Neutrophil (primary cell): ENCODE results near the gene SLK.

Experiments
- H3K27ac ChIP-seq: fragments of 200-600 bp; sonication (generic); 2 replicates; pipeline ENCODE4 v1.5.1; 2016; ENCODE audit warnings: mild to moderate bottlenecking, moderate library complexity
- H3K27me3 ChIP-seq: fragments of 200-600 bp; sonication (generic); 2 replicates; pipeline ENCODE4 v1.6.0; 2016; ENCODE audit warnings: mild to moderate bottlenecking
- H3K36me3 ChIP-seq: fragments of 200-600 bp; sonication (generic); 2 replicates; pipeline ENCODE4 v1.5.1; 2017
- H3K4me1 ChIP-seq, 2 experiments: fragments of 200-600 bp in 1 of 2; sonication (generic) in 1 of 2; 1 replicate in 1 of 2; 2 replicates in 1 of 2; pipeline versions ENCODE4 v1.5.1 to v1.6.1; 2013 to 2016; ENCODE audit warnings: low read depth in 1 of 2, low read length in 1 of 2, mild to moderate bottlenecking in 1 of 2, moderate library complexity in 1 of 2; ENCODE audit not compliant: control insufficient read depth in 1 of 2, insufficient read depth in 1 of 2
- H3K4me3 ChIP-seq, 2 experiments: fragments of 200-600 bp in 1 of 2; sonication (generic) in 1 of 2; 1 replicate in 1 of 2; 2 replicates in 1 of 2; pipeline ENCODE4 v1.5.1; 2013 to 2016; ENCODE audit warnings: low read depth in 1 of 2, low read length in 1 of 2, mild to moderate bottlenecking in 1 of 2, moderate library complexity in 1 of 2
- H3K9me3 ChIP-seq: fragments of 200-600 bp; sonication (generic); 2 replicates; pipeline ENCODE4 v1.5.1; 2016
- TF ChIP-seq, protein P1 (sequence below): fragments of 200-600 bp; sonication (generic); IDR thresholded peaks from 2 replicates; pipeline ENCODE4 v1.5.1; 2016; ENCODE audit warnings: antibody characterized with exemption

Gene SLK

DNA sequence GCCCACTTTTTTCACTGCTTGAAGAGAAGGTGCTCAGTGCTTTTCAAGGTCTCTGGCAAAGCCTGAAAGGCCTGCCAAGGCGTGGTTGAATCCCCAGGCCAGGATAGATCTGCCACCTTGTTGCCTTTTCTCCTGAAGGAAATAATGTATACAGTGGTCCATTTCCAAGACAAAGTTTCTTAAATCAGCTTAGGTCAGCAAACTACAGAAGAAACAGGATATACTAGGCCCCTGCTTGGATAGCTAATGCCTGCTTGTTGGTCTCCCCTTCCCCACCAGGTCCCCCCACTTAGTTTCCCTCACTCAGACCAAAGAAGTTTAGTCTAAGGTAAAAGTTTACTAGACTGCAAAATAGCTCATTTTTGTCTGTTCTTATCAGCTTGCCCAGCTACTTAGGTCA, 98.8 kb downstream of the SLK start:
- Histone ChIP-seq H3K4me3 (no peak overlapping the region), H3K27me3 (no peaks in the 10 kb centered on the region), H3K4me1 (no peaks in the 10 kb centered on the region), H3K9me3 (no peaks in the 10 kb centered on the region), H3K27ac (no peak overlapping the region), H3K36me3 (no peaks in the 10 kb centered on the region)
- TF ChIP-seq, protein P1, sequence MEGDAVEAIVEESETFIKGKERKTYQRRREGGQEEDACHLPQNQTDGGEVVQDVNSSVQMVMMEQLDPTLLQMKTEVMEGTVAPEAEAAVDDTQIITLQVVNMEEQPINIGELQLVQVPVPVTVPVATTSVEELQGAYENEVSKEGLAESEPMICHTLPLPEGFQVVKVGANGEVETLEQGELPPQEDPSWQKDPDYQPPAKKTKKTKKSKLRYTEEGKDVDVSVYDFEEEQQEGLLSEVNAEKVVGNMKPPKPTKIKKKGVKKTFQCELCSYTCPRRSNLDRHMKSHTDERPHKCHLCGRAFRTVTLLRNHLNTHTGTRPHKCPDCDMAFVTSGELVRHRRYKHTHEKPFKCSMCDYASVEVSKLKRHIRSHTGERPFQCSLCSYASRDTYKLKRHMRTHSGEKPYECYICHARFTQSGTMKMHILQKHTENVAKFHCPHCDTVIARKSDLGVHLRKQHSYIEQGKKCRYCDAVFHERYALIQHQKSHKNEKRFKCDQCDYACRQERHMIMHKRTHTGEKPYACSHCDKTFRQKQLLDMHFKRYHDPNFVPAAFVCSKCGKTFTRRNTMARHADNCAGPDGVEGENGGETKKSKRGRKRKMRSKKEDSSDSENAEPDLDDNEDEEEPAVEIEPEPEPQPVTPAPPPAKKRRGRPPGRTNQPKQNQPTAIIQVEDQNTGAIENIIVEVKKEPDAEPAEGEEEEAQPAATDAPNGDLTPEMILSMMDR: no peak

DNA sequence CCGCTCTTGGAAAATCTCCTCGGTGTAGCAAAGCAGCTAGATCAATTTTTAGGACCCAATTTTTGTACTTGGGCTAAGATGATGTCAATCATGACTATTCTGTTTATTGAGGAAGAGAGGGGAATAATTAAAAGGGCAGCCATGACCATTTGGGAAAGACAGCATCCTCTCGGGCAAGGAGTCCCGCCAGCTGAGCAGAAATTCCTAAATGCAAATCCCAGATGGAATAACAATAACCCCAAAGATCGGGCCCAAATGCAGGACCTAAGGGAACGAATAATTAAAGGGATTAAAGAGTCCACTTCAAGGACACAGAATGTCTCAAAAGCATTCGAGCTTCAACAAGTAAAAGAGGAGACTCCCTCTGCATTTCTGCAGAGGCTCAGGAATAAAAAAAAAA, 100.0 kb downstream of the SLK start:
- Histone ChIP-seq H3K36me3 (no peaks in the 10 kb centered on the region), H3K27me3 (no peaks in the 10 kb centered on the region), H3K27ac (no peak overlapping the region), H3K9me3 (no peaks in the 10 kb centered on the region), H3K4me1 (no peaks in the 10 kb centered on the region), H3K4me3 (no peak overlapping the region)
- TF ChIP-seq, protein P1: no peak

DNA sequence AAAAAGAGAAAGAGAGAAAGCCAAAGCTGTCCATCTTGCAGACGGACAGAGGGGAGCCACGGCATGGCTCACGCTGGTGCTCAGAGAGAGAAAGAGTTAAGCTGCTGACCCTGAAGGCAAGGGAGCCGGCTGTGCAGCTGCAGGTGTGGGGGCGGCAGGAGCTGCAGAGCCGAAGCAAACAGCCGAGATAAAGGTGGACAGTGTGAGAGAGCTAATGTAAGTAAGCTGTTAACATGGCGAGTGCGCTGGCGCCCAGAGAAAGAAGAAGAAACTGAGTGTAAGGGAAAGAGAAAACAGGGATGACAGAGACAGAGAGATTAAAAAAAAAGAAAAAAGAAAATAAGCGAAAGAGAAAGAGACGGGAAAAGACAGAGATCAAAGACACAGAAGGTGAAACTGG, 100.6 kb downstream of the SLK start:
- no peaks in the 10 kb centered on the region for H3K27me3 ChIP-seq
- H3K4me1 ChIP-seq: no peaks in the 10 kb centered on the region
- H3K4me3 ChIP-seq: no peak overlapping the region
- H3K9me3 ChIP-seq: no peaks in the 10 kb centered on the region
- no peak overlapping the region for H3K27ac ChIP-seq
- H3K36me3 ChIP-seq: no peaks in the 10 kb centered on the region
- TF ChIP-seq, protein P1: no peak

DNA sequence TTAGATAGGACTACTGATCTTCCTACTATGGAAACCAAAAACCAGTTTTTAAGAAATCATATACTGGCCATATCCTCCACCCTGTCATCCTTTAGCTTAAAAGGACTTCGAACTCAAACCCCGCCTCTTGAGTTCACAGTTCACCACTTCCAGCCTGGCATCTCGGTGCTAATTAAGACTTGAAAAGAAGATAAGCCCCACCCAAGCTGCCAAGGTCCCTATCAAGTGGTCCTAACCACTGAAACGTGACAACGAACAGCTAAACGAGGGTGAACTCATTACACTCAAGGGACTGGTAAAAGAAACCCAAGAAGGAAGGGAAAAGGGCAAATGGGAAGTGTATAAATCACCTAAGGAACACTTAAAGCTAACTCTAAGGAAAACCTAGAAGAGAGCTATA, 102.7 kb downstream of the SLK start:
- H3K27ac ChIP-seq: no peak overlapping the region
- no peaks in the 10 kb centered on the region for H3K36me3 ChIP-seq
- H3K4me3 ChIP-seq: no peak overlapping the region
- TF ChIP-seq, protein P1: no peak
- H3K27me3 ChIP-seq: no peaks in the 10 kb centered on the region
- no peaks in the 10 kb centered on the region for H3K4me1 ChIP-seq
- no peaks in the 10 kb centered on the region for H3K9me3 ChIP-seq

DNA sequence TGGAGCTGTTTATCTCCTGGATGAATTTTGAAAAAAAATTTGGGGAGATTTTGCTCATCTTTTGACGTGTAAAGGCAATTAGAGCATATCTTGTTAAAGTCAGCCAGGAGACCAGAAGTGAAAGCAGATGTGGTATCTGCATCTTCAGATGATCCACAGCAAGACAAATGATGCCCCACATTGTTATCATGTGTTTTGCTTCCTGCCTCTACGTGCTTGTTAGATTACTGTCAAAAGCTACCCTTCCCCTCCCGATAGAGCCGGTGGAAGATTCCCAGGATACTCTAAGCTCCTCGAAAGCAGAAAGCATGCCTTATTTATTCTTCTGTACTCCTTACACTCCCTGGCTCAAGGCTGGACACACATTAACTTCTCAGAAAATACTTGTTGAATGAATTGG, 105.8 kb downstream of the SLK start:
- Histone ChIP-seq H3K4me3 (no peak overlapping the region), H3K27ac (no peak overlapping the region), H3K4me1 (no peaks in the 10 kb centered on the region), H3K27me3 (no peaks in the 10 kb centered on the region), H3K36me3 (no peaks in the 10 kb centered on the region), H3K9me3 (no peaks in the 10 kb centered on the region)
- TF ChIP-seq, protein P1: no peak

DNA sequence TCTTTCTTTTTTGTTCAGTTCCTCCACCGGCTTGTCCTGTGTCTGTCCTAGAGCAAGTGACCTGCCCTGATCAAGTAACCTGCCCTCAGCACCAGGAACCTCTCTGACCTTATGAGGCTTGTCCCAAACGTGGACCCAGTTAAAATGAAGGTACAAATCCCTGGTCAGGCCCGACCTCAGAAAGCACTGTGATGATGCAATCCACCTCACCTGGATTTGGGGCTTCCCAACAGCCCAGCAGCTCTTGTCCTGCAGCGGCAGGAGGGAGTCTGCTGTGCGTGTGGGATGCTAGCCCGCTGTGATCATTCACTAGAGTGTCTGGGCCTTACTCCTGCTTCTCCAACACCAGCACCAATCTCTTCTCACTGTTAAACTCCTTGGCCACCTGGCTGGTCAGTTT, 107.6 kb downstream of the SLK start:
- Histone ChIP-seq H3K9me3 (no peaks in the 10 kb centered on the region), H3K27ac (no peak overlapping the region), H3K27me3 (no peaks in the 10 kb centered on the region), H3K36me3 (no peaks in the 10 kb centered on the region), H3K4me3 (no peak overlapping the region), H3K4me1 (no peaks in the 10 kb centered on the region)
- TF ChIP-seq, protein P1: no peak
